Measurements from ENCODE around the gene COL26A1. TPM values are rescaled to one million over a fixed set of nuclear protein-coding genes. Genes with fewer than 3 reads are reported as not detected.

COL26A1 gene
- total RNA-seq, 6 experiments from 2014 or later, result 1.4 to 5.4 (median 3.0) TPM

GRCh38 chr7:101594790-101595189 lies 232.1 kb downstream of the COL26A1 start:
- Histone ChIP-seq H3K4me3 (no peak overlapping the region), H3K4me1 (no peaks in the 10 kb centered on the region), H3K27me3 (no peaks in the 10 kb centered on the region), H3K27ac (no peak overlapping the region), H3K9me3 (no peaks in the 10 kb centered on the region), H3K36me3 (no peaks in the 10 kb centered on the region)
- 57% methylated on average over 2 of the region's 3 CpGs for WGBS (ENCODE audit: insufficient coverage, low coverage, low lambda C conversion rate, missing lambda C conversion rate)
- DNase-seq (no peak), ATAC-seq (no peak)
- intact Hi-C loops (cut with DNase I), result no loop called here
- TF ChIP-seq CTCF (IDR thresholded peaks at IDR 0.05), result no peak

GRCh38 chr7:101595246-101595645 lies 232.6 kb downstream of the COL26A1 start:
- H3K27me3 ChIP-seq, result no peaks in the 10 kb centered on the region
- H3K9me3 ChIP-seq, result no peaks in the 10 kb centered on the region
- WGBS (ENCODE audit: insufficient coverage, low coverage, low lambda C conversion rate, missing lambda C conversion rate), result no CpG with 5 or more reads among the region's 1 CpG
- TF ChIP-seq POLR2A (IDR thresholded peaks at IDR 0.05) (no peak), CTCF (IDR thresholded peaks at IDR 0.05) (no peak)
- no peak for DNase-seq
- no peak for ATAC-seq
- no peaks in the 10 kb centered on the region for H3K36me3 ChIP-seq
- no peak overlapping the region for H3K27ac ChIP-seq
- no peaks in the 10 kb centered on the region for H3K4me1 ChIP-seq
- H3K4me3 ChIP-seq, result no peak overlapping the region
- intact Hi-C loops (cut with DNase I), result no loop called here

GRCh38 chr7:101595766-101596537 lies 233.3 kb downstream of the COL26A1 start:
- Histone ChIP-seq H3K9me3 (no peaks in the 10 kb centered on the region), H3K4me1 (no peaks in the 10 kb centered on the region), H3K4me3 (no peak overlapping the region), H3K27me3 (no peaks in the 10 kb centered on the region), H3K27ac (no peak overlapping the region), H3K36me3 (no peaks in the 10 kb centered on the region)
- WGBS (ENCODE audit: insufficient coverage, low coverage, low lambda C conversion rate, missing lambda C conversion rate), result 75% methylated on average over 4 of the region's 4 CpGs
- ATAC-seq (no peak), DNase-seq (no peak)
- TF ChIP-seq POLR2A (IDR thresholded peaks at IDR 0.05), result no peak
- no peak for TF ChIP-seq CTCF (IDR thresholded peaks at IDR 0.05)
- intact Hi-C loops (cut with DNase I), result no loop called here

- intact Hi-C loops (cut with DNase I), result no loop called here
- no peak for DNase-seq
- Histone ChIP-seq H3K36me3 (no peaks in the 10 kb centered on the region), H3K27me3 (no peaks in the 10 kb centered on the region), H3K4me1 (no peaks in the 10 kb centered on the region), H3K4me3 (no peak overlapping the region), H3K27ac (no peak overlapping the region), H3K9me3 (no peaks in the 10 kb centered on the region)
- TF ChIP-seq POLR2A (IDR thresholded peaks at IDR 0.05), result no peak
- ATAC-seq, result no peak
- WGBS (ENCODE audit: insufficient coverage, low coverage, low lambda C conversion rate, missing lambda C conversion rate), result 33% methylated on average over 1 of the region's 1 CpG
Observed at GRCh38 chr7:101596898-101597297, 234.2 kb downstream of the COL26A1 start.

- no peak for TF ChIP-seq POLR2A (IDR thresholded peaks at IDR 0.05)
- TF ChIP-seq CTCF (IDR thresholded peaks at IDR 0.05), result no peak
- 57% methylated on average over 1 of the region's 6 CpGs for WGBS (ENCODE audit: insufficient coverage, low coverage, low lambda C conversion rate, missing lambda C conversion rate)
- Histone ChIP-seq H3K9me3 (no peaks in the 10 kb centered on the region), H3K4me1 (no peaks in the 10 kb centered on the region), H3K27me3 (no peaks in the 10 kb centered on the region), H3K27ac (no peak overlapping the region), H3K36me3 (no peaks in the 10 kb centered on the region), H3K4me3 (no peak overlapping the region)
- DNase-seq, result no peak
- no peak for ATAC-seq
- intact Hi-C loops (cut with DNase I), result no loop called here
Observed at GRCh38 chr7:101597941-101598340, 235.3 kb downstream of the COL26A1 start.
